HepG2 (cell line): ENCODE results near the gene DHH. TPM values are rescaled to one million over a fixed set of nuclear protein-coding genes. Genes with fewer than 3 reads are reported as not detected.
A peak's percentile ranks its signal among the peaks of the same experiment; 100 is the strongest.

ENCODE experiments used
- ATAC-seq: fragments of 200-7000 bp; cut with Tn5 transposase; 3 replicates; pipeline ENCODE4 v1.9.1; 2020; ENCODE audit warnings: mild to moderate bottlenecking, moderate library complexity
- BruUV-seq: library from RNA; stranded (reverse); fragments of 400-500 nt; replicated peaks from 2 replicates; lab custom pipeline; 2021; lab: Mats Ljungman, UMichigan
- CTCF ChIA-PET: fragments of 300-600 bp; formaldehyde crosslinking; extraction: SDS; loops from one replicate; lab custom pipeline; 2021; ENCODE audit warnings: low total read pairs, inconsistent platforms, low intra/inter-chr PET ratio; lab: Yijun Ruan, JAX
- POLR2A ChIA-PET: fragments of 350-600 bp; sonication (Branson Sonifier 250); formaldehyde crosslinking; loops from one replicate; lab custom pipeline; 2020; ENCODE audit warnings: antibody characterized with exemption, inconsistent platforms; lab: Yijun Ruan, JAX
- DNase-seq: peaks from one replicate; pipeline ENCODE4 v3.0.0-alpha.2; 2015; ENCODE audit warnings: low spot score
- FAIRE-seq: peaks from 3 replicates; lab custom pipeline; 2011; peaks lifted over from hg19 to GRCh38; lab: Jason Lieb, UNC
- H2AFZ ChIP-seq: one replicate; pipeline ENCODE4 v1.6.1; 2011; ENCODE audit warnings: low read length, inconsistent platforms
- H3K27ac ChIP-seq: fragments of 300-600 bp; 3 replicates; pipeline ENCODE4 v1.8.0; 2011; ENCODE audit warnings: mixed run types, mild to moderate bottlenecking, mixed read lengths, low read length, inconsistent platforms; ENCODE audit not compliant: insufficient read depth; ENCODE audit errors: extremely low read length
- H3K27me3 ChIP-seq, 2 experiments: fragments of 200-600 bp in 1 of 2; 2 replicates in 1 of 2; 3 replicates in 1 of 2; pipeline versions ENCODE4 v1.6.0 to v1.8.0; 2011; ENCODE audit warnings: low read length in 2 of 2, mild to moderate bottlenecking in 2 of 2, moderate library complexity in 2 of 2, inconsistent platforms in 1 of 2; ENCODE audit not compliant: insufficient read depth in 2 of 2, control insufficient read depth in 1 of 2
- H3K36me3 ChIP-seq, 2 experiments: fragments of 200-600 bp in 1 of 2; replicated peaks in 1 of 2; 2 replicates in 1 of 2; 3 replicates in 1 of 2; pipeline versions ENCODE4 v1.5.1 to v1.8.0; 2011; ENCODE audit warnings: low read length in 2 of 2, inconsistent platforms in 1 of 2; ENCODE audit not compliant: insufficient read depth in 2 of 2, control insufficient read depth in 1 of 2
- H3K4me1 ChIP-seq: 2 replicates; pipeline ENCODE4 v1.5.1; 2012; ENCODE audit warnings: low read length, inconsistent platforms; ENCODE audit not compliant: insufficient read depth
- H3K4me2 ChIP-seq: 2 replicates; pipeline ENCODE4 v1.6.0; 2011; ENCODE audit warnings: low read depth, low read length, inconsistent platforms
- H3K4me3 ChIP-seq, 3 experiments: fragments of 200-600 bp in 1 of 3; sonication (generic), shearing (Covaris generic) in 1 of 3; replicated peaks in 1 of 3; 2 replicates each; pipeline ENCODE4 v1.5.1; 2011 to 2016; ENCODE audit warnings: low read length in 3 of 3, inconsistent platforms in 2 of 3, low read depth in 2 of 3, mild to moderate bottlenecking in 2 of 3, control low read depth in 1 of 3, mixed read lengths in 1 of 3; ENCODE audit not compliant: insufficient read depth in 1 of 3
- H3K79me2 ChIP-seq: one replicate; pipeline ENCODE4 v1.6.1; 2011; ENCODE audit warnings: low read length, inconsistent platforms; ENCODE audit not compliant: insufficient read depth
- H3K9ac ChIP-seq: 2 replicates; pipeline ENCODE4 v1.6.0; 2011; ENCODE audit warnings: mild to moderate bottlenecking, low read depth, low read length, inconsistent platforms; ENCODE audit not compliant: insufficient read depth
- H3K9me3 ChIP-seq: 2 replicates; pipeline ENCODE4 v1.5.1; 2012; ENCODE audit warnings: mild to moderate bottlenecking, low read length
- H4K20me1 ChIP-seq: 2 replicates; pipeline ENCODE4 v1.6.0; 2011; ENCODE audit warnings: inconsistent platforms, mild to moderate bottlenecking, low read length, moderate library complexity; ENCODE audit not compliant: insufficient read depth
- BRD4 ChIP-seq: sonication (generic); formaldehyde crosslinking; IDR thresholded peaks from 2 replicates; pipeline ENCODE4 v1.4.0; 2020; ENCODE audit warnings: missing genetic modification reagents
- HCFC1 ChIP-seq: fragments of 150-350 bp; IDR thresholded peaks from 2 replicates; pipeline ENCODE4 v1.6.1; 2014; ENCODE audit warnings: low read depth, low read length
- HMG20A ChIP-seq: IDR thresholded peaks from 2 replicates; pipeline ENCODE4 v1.6.1; 2016; ENCODE audit warnings: borderline replicate concordance
- KLF6 ChIP-seq: IDR thresholded peaks from 2 replicates; pipeline ENCODE4 v1.8.0; 2016; ENCODE audit warnings: missing biosample characterization, missing genetic modification reagents
- NR2F1 ChIP-seq, 2 experiments: fragments of 450-650 bp in 1 of 2; formaldehyde crosslinking in 1 of 2; IDR thresholded peaks; 2 replicates each; pipeline versions ENCODE4 v1.5.0 to v1.6.1; 2016 to 2020; ENCODE audit warnings: mild to moderate bottlenecking in 1 of 2, missing compliant biosample characterization in 1 of 2, missing genetic modification reagents in 1 of 2, moderate library complexity in 1 of 2
- THYN1 ChIP-seq: sonication (generic); formaldehyde crosslinking; IDR thresholded peaks from 2 replicates; pipeline ENCODE4 v1.8.1; 2023; ENCODE audit warnings: low read depth, mild to moderate bottlenecking, moderate library complexity, missing genetic modification reagents, borderline replicate concordance
- ZFP36L1 ChIP-seq: sonication (generic); formaldehyde crosslinking; IDR thresholded peaks from 2 replicates; pipeline ENCODE4 v1.8.0; 2022; ENCODE audit warnings: mild to moderate bottlenecking, missing genetic modification reagents, moderate library complexity
- WGBS: methylation state at CpG from one replicate; pipeline ENCODE4 v1.1.6; 2017; ENCODE audit warnings: low lambda C conversion rate; 5-methylcytosine and 5-hydroxymethylcytosine counted together
- in situ Hi-C: cut with HindIII; loops from 2 replicates; pipeline ENCODE4 v1.10.0; 2017; ENCODE audit warnings: low pct_unique_long_range_greater_than_20kb; ENCODE audit not compliant: extremely low pct_ligation_motif_present
- intact Hi-C: fragments of 100-400 bp; cut with micrococcal nuclease; formaldehyde crosslinking; loops from one replicate; pipeline ENCODE4 v1.10.0; 2022; ENCODE audit not compliant: unreplicated experiment
- polyA plus RNA-seq, 8 experiments: library from polyadenylated mRNA; depleted of rRNA in 3 of 8; stranded (reverse) in 7 of 8; unstranded in 1 of 8; fragments of >200 nt; fragmentation: Illumina TruSeq in 4 of 8; extraction: Trizol in 4 of 8; gene quantifications; 2 replicates each; pipeline versions ENCODE4 v1.2.1 to v1.2.3, GENCODE V29; 2011 to 2016; ENCODE audit warnings: low read depth in 4 of 8, missing spikeins in 1 of 8, mixed read lengths in 1 of 8; ENCODE audit not compliant: insufficient read depth in 1 of 8
- total RNA-seq, 5 experiments: library from RNA; depleted of rRNA; stranded (reverse); fragments of >200 nt; fragmentation: Illumina TruSeq; extraction: Trizol; gene quantifications; 2 replicates each; pipeline ENCODE4 v1.2.3, GENCODE V29; 2016; ENCODE audit warnings: low read depth in 1 of 5
- TF ChIP-seq, protein P1 (sequence below): sonication (generic); formaldehyde crosslinking; IDR thresholded peaks from 2 replicates; pipeline ENCODE4 v1.5.0; 2020; ENCODE audit warnings: mild to moderate bottlenecking, low read depth, missing genetic modification reagents, borderline replicate concordance
- TF ChIP-seq, protein P2 (sequence below): sonication (generic); formaldehyde crosslinking; IDR thresholded peaks from 2 replicates; pipeline ENCODE4 v1.4.0; 2020; ENCODE audit warnings: missing genetic modification reagents
- TF ChIP-seq, protein P3 (sequence below): sonication (generic); formaldehyde crosslinking; IDR thresholded peaks from 2 replicates; pipeline ENCODE4 v1.5.1; 2020; ENCODE audit warnings: missing genetic modification reagents, mild to moderate bottlenecking, borderline replicate concordance

DHH gene
- total and polyA plus RNA-seq, 2 of the 13 experiments (the other 11 are each of a cell fraction or from before 2014, with no cell fraction given), result not detected

DNA sequence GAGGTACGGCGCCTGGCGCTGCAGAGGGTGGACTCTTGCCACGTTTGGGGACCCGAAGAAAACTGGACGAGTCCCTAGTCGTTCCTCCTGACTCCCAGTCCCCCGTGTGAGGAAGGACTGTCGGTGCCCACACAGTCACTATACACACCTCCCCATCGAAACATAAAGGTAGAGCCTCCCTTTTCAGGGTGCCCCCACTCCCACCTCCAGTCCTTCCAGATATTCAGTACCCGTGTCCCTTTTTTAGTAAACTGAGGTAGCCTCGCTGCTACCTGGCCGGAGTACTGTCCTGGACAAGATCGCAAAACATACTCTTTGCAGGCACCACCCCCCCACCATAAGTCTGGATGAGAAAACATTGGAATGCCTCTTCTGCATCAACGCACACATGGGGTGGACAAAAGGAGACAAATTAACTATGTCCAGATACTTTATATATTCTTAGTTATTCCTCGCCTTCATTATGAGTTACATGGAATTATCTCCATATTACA lies 33.4 kb downstream of the DHH start:
- peak overlapping the region; percentile 93 for H2AFZ ChIP-seq
- H3K27ac ChIP-seq, result peak overlapping the region; percentile 94
- POLR2A ChIA-PET, result interaction anchor here (2.0 kb wide), 1 partner anchor 9 kb away, joined by 10 read pairs; the partner anchor contains the start of gene RHEBL1
- peak overlapping the region; percentile 95 to 100 (median 98) for H3K4me3 ChIP-seq
- H3K4me2 ChIP-seq, result peak overlapping the region; percentile 98
- no peaks in the 10 kb centered on the region; a peak in 1 of 5 replicates for H3K36me3 ChIP-seq
- TF ChIP-seq HMG20A (CRISPR knock-in tag), result 0 out of 2 replicates have a peak, but pooled peaks have one; percentile 2
- TF ChIP-seq KLF6, result no peak
- TF ChIP-seq, protein P1, sequence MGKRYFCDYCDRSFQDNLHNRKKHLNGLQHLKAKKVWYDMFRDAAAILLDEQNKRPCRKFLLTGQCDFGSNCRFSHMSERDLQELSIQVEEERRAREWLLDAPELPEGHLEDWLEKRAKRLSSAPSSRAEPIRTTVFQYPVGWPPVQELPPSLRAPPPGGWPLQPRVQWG (CRISPR knock-in tag), result no peak
- TF ChIP-seq, protein P2, sequence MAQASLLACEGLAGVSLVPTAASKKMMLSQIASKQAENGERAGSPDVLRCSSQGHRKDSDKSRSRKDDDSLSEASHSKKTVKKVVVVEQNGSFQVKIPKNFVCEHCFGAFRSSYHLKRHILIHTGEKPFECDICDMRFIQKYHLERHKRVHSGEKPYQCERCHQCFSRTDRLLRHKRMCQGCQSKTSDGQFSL (CRISPR knock-in tag), result peak; percentile 83
- TF ChIP-seq HCFC1, result no peak
- TF ChIP-seq ZFP36L1, result 0 out of 2 replicates have a peak, but pooled peaks have one; percentile 11
- 0 out of 2 replicates have a peak, but pooled peaks have one; percentile 11 for TF ChIP-seq THYN1 (CRISPR knock-in tag)
- TF ChIP-seq NR2F1 (CRISPR knock-in tag; IDR thresholded peaks at IDR 0.05), result no peak
- TF ChIP-seq, protein P3, sequence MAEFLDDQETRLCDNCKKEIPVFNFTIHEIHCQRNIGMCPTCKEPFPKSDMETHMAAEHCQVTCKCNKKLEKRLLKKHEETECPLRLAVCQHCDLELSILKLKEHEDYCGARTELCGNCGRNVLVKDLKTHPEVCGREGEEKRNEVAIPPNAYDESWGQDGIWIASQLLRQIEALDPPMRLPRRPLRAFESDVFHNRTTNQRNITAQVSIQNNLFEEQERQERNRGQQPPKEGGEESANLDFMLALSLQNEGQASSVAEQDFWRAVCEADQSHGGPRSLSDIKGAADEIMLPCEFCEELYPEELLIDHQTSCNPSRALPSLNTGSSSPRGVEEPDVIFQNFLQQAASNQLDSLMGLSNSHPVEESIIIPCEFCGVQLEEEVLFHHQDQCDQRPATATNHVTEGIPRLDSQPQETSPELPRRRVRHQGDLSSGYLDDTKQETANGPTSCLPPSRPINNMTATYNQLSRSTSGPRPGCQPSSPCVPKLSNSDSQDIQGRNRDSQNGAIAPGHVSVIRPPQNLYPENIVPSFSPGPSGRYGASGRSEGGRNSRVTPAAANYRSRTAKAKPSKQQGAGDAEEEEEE (CRISPR knock-in tag), result 0 out of 2 replicates have a peak, but pooled peaks have one; percentile 1
- TF ChIP-seq BRD4, result no peak
- BruUV-seq, result TSS peak; percentile 73
- H3K9me3 ChIP-seq, result no peaks in the 10 kb centered on the region
- peaks cover 32% of the 10 kb centered on the region for H4K20me1 ChIP-seq
- peaks cover 44% of the 10 kb centered on the region for H3K79me2 ChIP-seq
- peak overlapping the region; percentile 98 for H3K9ac ChIP-seq
- ATAC-seq, result no peak; the same call in 2 of the 3 replicates
- 7% methylated on average over 12 of the region's 16 CpGs for WGBS
- FAIRE-seq, result no peak
- DNase-seq, result no peak
- intact Hi-C loops (loop anchor here (5.0 kb wide), 1 partner anchor 49 kb away; no protein-coding TSS in a partner anchor), in situ Hi-C loops (no loop called here)
- CTCF ChIA-PET, result no interaction called here
- H3K27me3 ChIP-seq, result no peaks in the 10 kb centered on the region; a peak in 1 of 5 replicates
- peaks cover 52% of the 10 kb centered on the region for H3K4me1 ChIP-seq
